DMS79 treated with DMSO at 0.1 percent for 48 hours (cell line): ENCODE measurements around the gene HNRNPUL2.
A peak's percentile ranks its signal among the peaks of the same experiment; 100 is the strongest.

Experiments used
- DNase-seq: peaks from one replicate; lab custom pipeline; 2025; lab: John Stamatoyannopoulos, UW

The HNRNPUL2 gene

DNA sequence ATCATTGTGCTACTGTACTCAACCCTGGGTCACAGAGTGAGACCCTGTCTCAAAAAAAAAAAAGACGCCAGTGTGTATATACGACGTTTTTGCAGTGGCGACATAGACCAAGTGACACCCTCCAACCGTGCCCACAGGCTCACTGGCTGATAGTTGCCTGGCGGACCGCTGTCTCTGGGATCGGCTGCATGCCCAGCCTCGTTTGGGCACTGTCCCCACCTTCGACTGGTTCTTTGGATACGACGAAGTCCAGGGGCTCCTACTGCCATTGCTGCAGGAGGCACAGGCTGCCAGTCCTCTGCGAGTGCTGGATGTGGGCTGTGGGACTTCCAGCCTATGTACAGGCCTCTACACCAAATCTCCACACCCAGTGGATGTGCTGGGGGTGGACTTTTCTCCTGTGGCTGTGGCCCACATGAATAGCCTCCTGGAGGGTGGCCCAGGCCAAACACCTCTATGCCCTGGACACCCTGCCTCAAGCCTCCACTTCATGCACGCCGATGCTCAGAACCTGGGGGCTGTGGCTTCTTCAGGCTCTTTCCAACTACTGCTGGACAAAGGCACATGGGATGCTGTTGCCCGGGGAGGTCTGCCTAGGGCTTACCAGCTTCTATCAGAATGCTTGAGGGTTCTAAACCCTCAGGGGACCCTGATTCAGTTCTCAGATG, 60.9 kb downstream of the HNRNPUL2 start:
- DNase-seq, result no peak

DNA sequence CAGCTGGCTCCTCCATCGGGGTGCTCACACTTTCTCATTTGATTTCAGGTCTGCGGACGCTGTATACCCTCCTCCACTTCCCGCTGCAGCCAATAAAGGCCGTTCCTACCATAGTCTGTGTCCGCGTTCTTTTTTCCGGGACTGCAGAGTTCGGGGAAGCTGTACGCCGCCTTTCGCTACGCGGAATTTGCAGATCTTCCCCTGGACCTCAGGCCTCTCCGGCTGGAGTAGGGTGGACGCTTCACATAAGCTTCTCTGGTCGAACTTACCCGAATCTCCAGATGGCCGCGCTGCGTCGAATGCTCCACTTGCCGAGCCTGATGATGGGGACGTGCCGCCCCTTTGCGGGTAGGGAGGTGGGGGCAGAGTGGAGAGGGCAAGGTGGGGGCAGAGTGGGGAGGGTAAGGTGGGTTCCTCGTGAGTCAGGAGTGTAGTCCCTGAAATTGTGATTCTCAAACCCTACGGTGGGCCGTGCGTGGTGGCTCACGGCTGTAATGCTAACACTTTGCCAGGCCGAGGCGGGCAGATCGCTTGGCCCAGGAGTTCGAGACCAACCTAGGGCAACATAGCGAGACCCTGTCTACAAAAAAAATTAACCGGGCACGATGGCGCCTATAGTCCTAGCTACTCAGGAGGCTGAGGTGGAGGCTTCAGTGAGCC, 61.5 kb downstream of the HNRNPUL2 start:
- DNase-seq, result no peak

- peak; percentile 92 for DNase-seq
Measured at GRCh38 chr11:62665075-62665598, 62.1 kb downstream of the HNRNPUL2 start, which contains the start of the genes C11orf98 and CSKMT. Gene C11orf98 (minus strand): TSS chr11:62665210. CDS start chr11:62665169, 41 bp downstream. Gene CSKMT (plus strand): TSS chr11:62665312. CDS start chr11:62665880, 568 bp downstream.

DNA sequence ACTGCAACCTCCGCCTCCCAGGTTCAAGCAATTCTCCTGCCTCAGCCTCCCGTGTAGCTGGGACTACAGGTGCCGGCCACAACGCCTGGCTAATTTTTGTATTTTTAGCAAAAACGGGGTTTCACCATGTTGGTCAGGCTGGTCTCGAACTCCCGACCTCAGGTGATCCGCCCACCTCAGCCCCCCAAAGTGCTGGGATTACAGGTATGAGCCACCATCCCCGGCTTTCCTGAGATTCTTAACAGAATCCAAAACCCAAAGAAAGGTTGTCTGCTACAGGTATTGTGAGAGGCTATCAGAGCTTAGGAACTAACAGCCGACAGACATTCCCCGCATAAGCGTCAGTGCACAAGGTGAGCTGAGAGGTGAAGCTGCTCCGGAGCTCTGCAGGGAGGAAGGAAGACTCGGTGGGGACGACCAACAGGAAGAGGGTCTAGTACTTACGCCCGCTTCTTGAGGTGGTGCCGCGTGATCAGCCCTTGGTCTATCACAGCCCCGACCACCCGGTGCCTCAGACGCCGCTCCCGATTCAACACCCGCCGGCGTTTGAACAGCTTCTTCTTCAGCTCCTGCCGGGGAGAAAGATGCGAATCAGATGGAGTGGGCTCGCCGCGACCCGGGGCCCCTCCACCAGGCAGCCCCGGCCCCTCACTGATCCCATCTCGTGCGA, 62.7 kb downstream of the HNRNPUL2 start:
- DNase-seq, result peak; percentile 73
